HCT116 (cell line): ENCODE results near the gene DYRK1B. TPM values are rescaled to one million over a fixed set of nuclear protein-coding genes. Genes with fewer than 3 reads are reported as not detected.

Source experiments
- ATAC-seq: fragments of 200-7000 bp; cut with Tn5 transposase; 2 replicates; pipeline ENCODE4 v1.9.1; 2020; ENCODE audit warnings: mild to moderate bottlenecking, moderate library complexity
- BruUV-seq: library from RNA; stranded (reverse); fragments of 400-500 nt; replicated peaks from 2 replicates; lab custom pipeline; 2021; lab: Mats Ljungman, UMichigan
- CTCF ChIA-PET: fragments of 300-600 bp; sonication (Branson Sonifier 250); formaldehyde crosslinking; loops from one replicate; lab custom pipeline; 2021; ENCODE audit warnings: antibody characterized with exemption; lab: Charles Lee
- POLR2A ChIA-PET: fragments of 300-600, 350-600 bp; sonication (Branson Sonifier 250); formaldehyde crosslinking; loops from one replicate; lab custom pipeline; 2021; ENCODE audit warnings: antibody characterized with exemption; lab: Charles Lee
- RAD21 ChIA-PET, 2 experiments: fragments of 300-600 bp; sonication (Branson Sonifier 250); formaldehyde crosslinking; loops; one replicate each; lab custom pipeline; 2023; ENCODE audit warnings: low total read pairs in 2 of 2; ENCODE audit not compliant: uncharacterized antibody in 2 of 2, unreplicated experiment in 2 of 2, low non-redundant PET in 1 of 2; lab: Charles Lee
- DNase-seq: peaks from one replicate; pipeline ENCODE4 v3.0.0-alpha.2; 2010; ENCODE audit warnings: low read depth, low spot score
- H2AFZ ChIP-seq: fragments of 200-600 bp; shearing (Covaris generic), sonication (generic); 2 replicates; pipeline ENCODE4 v1.6.1; 2017; ENCODE audit warnings: low read depth, mixed run types, mixed read lengths, antibody characterized with exemption, low read length; ENCODE audit not compliant: poor library complexity, severe bottlenecking
- H3K27ac ChIP-seq: 2 replicates; pipeline ENCODE4 v1.5.1; 2012; ENCODE audit warnings: low read depth, low read length
- H3K27me3 ChIP-seq: fragments of 200-600 bp; sonication (generic); 2 replicates; pipeline ENCODE4 v1.6.1; 2016; ENCODE audit warnings: mixed run types, low read length, mixed read lengths; ENCODE audit not compliant: insufficient read depth
- H3K36me3 ChIP-seq, 2 experiments: fragments of 200-500 bp in 1 of 2; fragments of 200-600 bp in 1 of 2; sonication (Bioruptor generic) in 1 of 2; sonication (generic) in 1 of 2; 2 replicates each; pipeline versions ENCODE4 v1.5.1 to v1.6.1; 2014 to 2016; ENCODE audit warnings: low read length in 2 of 2, inconsistent platforms in 1 of 2, mixed read lengths in 1 of 2, mixed run types in 1 of 2; ENCODE audit not compliant: insufficient read depth in 2 of 2, control insufficient read depth in 1 of 2
- H3K4me1 ChIP-seq, 2 experiments: fragments of 200-600 bp in 1 of 2; sonication (generic) in 1 of 2; 2 replicates each; pipeline versions ENCODE4 v1.5.1 to v1.6.1; 2012 to 2017; ENCODE audit warnings: low read length in 2 of 2, inconsistent platforms in 1 of 2, mild to moderate bottlenecking in 1 of 2, mixed read lengths in 1 of 2, mixed run types in 1 of 2, moderate library complexity in 1 of 2; ENCODE audit not compliant: insufficient read depth in 2 of 2, control insufficient read depth in 1 of 2
- H3K4me2 ChIP-seq: fragments of 200-600 bp; sonication (generic); 2 replicates; pipeline ENCODE4 v1.6.1; 2017; ENCODE audit warnings: mixed run types, low read length, mixed read lengths
- H3K4me3 ChIP-seq, 2 experiments: fragments of 200-600 bp in 1 of 2; sonication (generic) in 1 of 2; replicated peaks in 1 of 2; 2 replicates each; pipeline ENCODE4 v1.5.1; 2011 to 2016; ENCODE audit warnings: low read length in 2 of 2, control low read depth in 1 of 2, low read depth in 1 of 2, mild to moderate bottlenecking in 1 of 2, mixed read lengths in 1 of 2, mixed run types in 1 of 2
- H3K79me2 ChIP-seq: fragments of 200-600 bp; sonication (generic); 2 replicates; pipeline ENCODE4 v1.6.1; 2017; ENCODE audit warnings: mild to moderate bottlenecking, mixed run types, low read length, moderate library complexity, mixed read lengths; ENCODE audit not compliant: insufficient read depth
- H3K9ac ChIP-seq: fragments of 200-600 bp; sonication (generic); 2 replicates; pipeline ENCODE4 v1.6.1; 2016; ENCODE audit warnings: low read length, mixed read lengths
- H3K9me2 ChIP-seq: fragments of 200-600 bp; sonication (generic), shearing (Covaris generic); 2 replicates; pipeline ENCODE4 v1.6.1; 2017; ENCODE audit warnings: mixed run types, mild to moderate bottlenecking, moderate library complexity; ENCODE audit not compliant: insufficient read depth
- H3K9me3 ChIP-seq, 2 experiments: fragments of 200-500 bp in 1 of 2; fragments of 200-600 bp in 1 of 2; sonication (Bioruptor generic) in 1 of 2; sonication (generic) in 1 of 2; 2 replicates each; pipeline ENCODE4 v1.6.1; 2014 to 2017; ENCODE audit warnings: low read length in 2 of 2, mixed read lengths in 2 of 2, inconsistent platforms in 1 of 2, low read depth in 1 of 2, mild to moderate bottlenecking in 1 of 2, mixed run types in 1 of 2, moderate library complexity in 1 of 2; ENCODE audit not compliant: control insufficient read depth in 1 of 2, insufficient read depth in 1 of 2
- H4K20me1 ChIP-seq: fragments of 200-600 bp; sonication (generic), shearing (Covaris generic); 2 replicates; pipeline ENCODE4 v1.6.1; 2017; ENCODE audit warnings: mixed run types, mild to moderate bottlenecking, moderate library complexity; ENCODE audit not compliant: insufficient read depth
- EGR1 ChIP-seq: IDR thresholded peaks from 2 replicates; pipeline ENCODE4 v1.6.1; 2012; ENCODE audit warnings: low read depth
- EZH2 ChIP-seq: fragments of 200-600 bp; sonication (generic); IDR thresholded peaks from 2 replicates; pipeline ENCODE4 v1.6.1; 2017; ENCODE audit warnings: antibody characterized with exemption, mixed run types
- EZH2phosphoT487 ChIP-seq: fragments of 200-600 bp; IDR thresholded peaks from 2 replicates; pipeline ENCODE4 v1.6.1; 2018; ENCODE audit warnings: antibody characterized with exemption, borderline replicate concordance
- FOSL1 ChIP-seq: IDR thresholded peaks from 2 replicates; pipeline ENCODE4 v1.6.1; 2012; ENCODE audit warnings: low read depth
- JUND ChIP-seq: IDR thresholded peaks from 2 replicates; pipeline ENCODE4 v1.6.1; 2012
- RAD21 ChIP-seq: IDR thresholded peaks from 2 replicates; pipeline ENCODE4 v1.6.1; 2012; ENCODE audit warnings: low read depth, mild to moderate bottlenecking
- SIN3A ChIP-seq: IDR thresholded peaks from 2 replicates; pipeline ENCODE4 v1.6.1; 2012; ENCODE audit warnings: low read depth
- SRF ChIP-seq: IDR thresholded peaks from 2 replicates; pipeline ENCODE4 v1.6.1; 2012; ENCODE audit warnings: low read depth
- YY1 ChIP-seq: IDR thresholded peaks from 2 replicates; pipeline ENCODE4 v1.6.1; 2011; ENCODE audit warnings: low read length, low read depth, moderate library complexity, mild to moderate bottlenecking; ENCODE audit not compliant: insufficient replicate concordance; ENCODE audit errors: extremely low read depth
- ZNF274 ChIP-seq: fragments of 200-500 bp; sonication (Bioruptor generic); IDR thresholded peaks from 2 replicates; pipeline ENCODE4 v1.6.1; 2014; ENCODE audit warnings: mild to moderate bottlenecking, low read depth, low read length, inconsistent platforms
- intact Hi-C: fragments of 100-400 bp; cut with micrococcal nuclease; formaldehyde crosslinking; loops from 2 replicates; pipeline ENCODE4 v1.10.0; 2022
- total RNA-seq: library from RNA; stranded (reverse); gene quantifications from one replicate; pipeline ENCODE4 v1.2.1, GENCODE V29; 2021; ENCODE audit not compliant: unreplicated experiment
- TF ChIP-seq, protein P1 (sequence below): IDR thresholded peaks from 2 replicates; pipeline ENCODE4 v1.6.1; 2012
- TF ChIP-seq, protein P2 (sequence below): IDR thresholded peaks from 2 replicates; pipeline ENCODE4 v1.6.1; 2012; ENCODE audit warnings: low read depth

DYRK1B gene
- total RNA-seq, 1 experiment from 2014 or later, result 7.3 TPM

DNA sequence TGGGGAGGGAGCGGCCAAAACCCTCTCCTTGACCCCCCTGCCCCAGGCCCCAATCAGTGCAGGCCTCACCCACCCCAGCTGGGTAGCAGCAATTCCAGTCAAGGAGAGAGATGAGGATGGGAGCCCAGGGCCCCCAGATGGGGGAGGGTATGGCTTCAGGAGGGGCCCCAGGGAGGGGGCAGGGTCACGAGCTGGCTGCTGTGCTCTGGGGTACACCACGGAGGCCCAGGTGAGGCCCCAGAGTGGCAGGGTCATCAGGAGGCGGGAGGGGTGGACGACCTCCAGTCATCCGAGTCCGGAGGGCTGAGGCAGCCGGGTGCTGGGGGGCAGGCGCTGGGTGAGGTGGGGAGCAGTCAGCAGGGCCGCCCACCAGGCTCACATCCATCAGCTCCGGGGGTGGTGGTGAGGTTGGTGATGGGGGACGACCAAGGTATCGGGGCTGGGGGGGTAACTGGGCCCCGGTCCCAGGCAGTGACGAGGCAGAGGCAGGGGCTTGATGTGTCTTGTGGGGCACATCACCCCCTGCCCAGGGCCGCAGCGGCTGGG, 8.4 kb downstream of the DYRK1B start:
- ATAC-seq, result no peak
- no peak overlapping the region for H3K9ac ChIP-seq
- no peaks in the 10 kb centered on the region for H3K4me1 ChIP-seq
- H3K9me2 ChIP-seq, result no peaks in the 10 kb centered on the region
- intact Hi-C loops, result no loop called here
- H3K36me3 ChIP-seq, result peaks cover 15 to 41% of the 10 kb centered on the region in 2 experiments; a peak in 3 of 4 replicates
- H3K9me3 ChIP-seq, result no peaks in the 10 kb centered on the region
- RAD21 ChIA-PET, result no interaction called here
- H2AFZ ChIP-seq, result no peak overlapping the region
- TF ChIP-seq JUND (no peak), FOSL1 (no peak), SIN3A (no peak), RAD21 (no peak), SRF (no peak), EZH2phosphoT487 (no peak), EZH2 (no peak), EGR1 (no peak), YY1 (no peak), ZNF274 (no peak)
- TF ChIP-seq, protein P1, sequence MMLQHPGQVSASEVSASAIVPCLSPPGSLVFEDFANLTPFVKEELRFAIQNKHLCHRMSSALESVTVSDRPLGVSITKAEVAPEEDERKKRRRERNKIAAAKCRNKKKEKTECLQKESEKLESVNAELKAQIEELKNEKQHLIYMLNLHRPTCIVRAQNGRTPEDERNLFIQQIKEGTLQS, result no peak
- TF ChIP-seq, protein P2, sequence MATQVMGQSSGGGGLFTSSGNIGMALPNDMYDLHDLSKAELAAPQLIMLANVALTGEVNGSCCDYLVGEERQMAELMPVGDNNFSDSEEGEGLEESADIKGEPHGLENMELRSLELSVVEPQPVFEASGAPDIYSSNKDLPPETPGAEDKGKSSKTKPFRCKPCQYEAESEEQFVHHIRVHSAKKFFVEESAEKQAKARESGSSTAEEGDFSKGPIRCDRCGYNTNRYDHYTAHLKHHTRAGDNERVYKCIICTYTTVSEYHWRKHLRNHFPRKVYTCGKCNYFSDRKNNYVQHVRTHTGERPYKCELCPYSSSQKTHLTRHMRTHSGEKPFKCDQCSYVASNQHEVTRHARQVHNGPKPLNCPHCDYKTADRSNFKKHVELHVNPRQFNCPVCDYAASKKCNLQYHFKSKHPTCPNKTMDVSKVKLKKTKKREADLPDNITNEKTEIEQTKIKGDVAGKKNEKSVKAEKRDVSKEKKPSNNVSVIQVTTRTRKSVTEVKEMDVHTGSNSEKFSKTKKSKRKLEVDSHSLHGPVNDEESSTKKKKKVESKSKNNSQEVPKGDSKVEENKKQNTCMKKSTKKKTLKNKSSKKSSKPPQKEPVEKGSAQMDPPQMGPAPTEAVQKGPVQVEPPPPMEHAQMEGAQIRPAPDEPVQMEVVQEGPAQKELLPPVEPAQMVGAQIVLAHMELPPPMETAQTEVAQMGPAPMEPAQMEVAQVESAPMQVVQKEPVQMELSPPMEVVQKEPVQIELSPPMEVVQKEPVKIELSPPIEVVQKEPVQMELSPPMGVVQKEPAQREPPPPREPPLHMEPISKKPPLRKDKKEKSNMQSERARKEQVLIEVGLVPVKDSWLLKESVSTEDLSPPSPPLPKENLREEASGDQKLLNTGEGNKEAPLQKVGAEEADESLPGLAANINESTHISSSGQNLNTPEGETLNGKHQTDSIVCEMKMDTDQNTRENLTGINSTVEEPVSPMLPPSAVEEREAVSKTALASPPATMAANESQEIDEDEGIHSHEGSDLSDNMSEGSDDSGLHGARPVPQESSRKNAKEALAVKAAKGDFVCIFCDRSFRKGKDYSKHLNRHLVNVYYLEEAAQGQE, result no peak
- TF ChIP-seq, all 23 proteins: peak for 0
- H3K4me2 ChIP-seq, result no peak overlapping the region
- no peak overlapping the region for H3K4me3 ChIP-seq
- no peaks in the 10 kb centered on the region for H3K79me2 ChIP-seq
- ChIA-PET POLR2A (no interaction called here), CTCF (no interaction called here)
- no peaks in the 10 kb centered on the region for H4K20me1 ChIP-seq
- no peak overlapping the region for H3K27ac ChIP-seq
- no peak for DNase-seq
- H3K27me3 ChIP-seq, result no peaks in the 10 kb centered on the region
- BruUV-seq, result no TSS peak
